NCI-H446 (cell line): ENCODE results near the gene PROM2.
"Not testable (repeated sequence)": the region's sequence is repeated elsewhere in the genome, so short reads cannot be mapped to it uniquely, and the experiment has no call there.

Experiments used
- DNase-seq, 2 experiments: peaks; one replicate each; lab custom pipeline; 2025; lab: John Stamatoyannopoulos, UW

The PROM2 gene, protein sequence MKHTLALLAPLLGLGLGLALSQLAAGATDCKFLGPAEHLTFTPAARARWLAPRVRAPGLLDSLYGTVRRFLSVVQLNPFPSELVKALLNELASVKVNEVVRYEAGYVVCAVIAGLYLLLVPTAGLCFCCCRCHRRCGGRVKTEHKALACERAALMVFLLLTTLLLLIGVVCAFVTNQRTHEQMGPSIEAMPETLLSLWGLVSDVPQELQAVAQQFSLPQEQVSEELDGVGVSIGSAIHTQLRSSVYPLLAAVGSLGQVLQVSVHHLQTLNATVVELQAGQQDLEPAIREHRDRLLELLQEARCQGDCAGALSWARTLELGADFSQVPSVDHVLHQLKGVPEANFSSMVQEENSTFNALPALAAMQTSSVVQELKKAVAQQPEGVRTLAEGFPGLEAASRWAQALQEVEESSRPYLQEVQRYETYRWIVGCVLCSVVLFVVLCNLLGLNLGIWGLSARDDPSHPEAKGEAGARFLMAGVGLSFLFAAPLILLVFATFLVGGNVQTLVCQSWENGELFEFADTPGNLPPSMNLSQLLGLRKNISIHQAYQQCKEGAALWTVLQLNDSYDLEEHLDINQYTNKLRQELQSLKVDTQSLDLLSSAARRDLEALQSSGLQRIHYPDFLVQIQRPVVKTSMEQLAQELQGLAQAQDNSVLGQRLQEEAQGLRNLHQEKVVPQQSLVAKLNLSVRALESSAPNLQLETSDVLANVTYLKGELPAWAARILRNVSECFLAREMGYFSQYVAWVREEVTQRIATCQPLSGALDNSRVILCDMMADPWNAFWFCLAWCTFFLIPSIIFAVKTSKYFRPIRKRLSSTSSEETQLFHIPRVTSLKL

DNA sequence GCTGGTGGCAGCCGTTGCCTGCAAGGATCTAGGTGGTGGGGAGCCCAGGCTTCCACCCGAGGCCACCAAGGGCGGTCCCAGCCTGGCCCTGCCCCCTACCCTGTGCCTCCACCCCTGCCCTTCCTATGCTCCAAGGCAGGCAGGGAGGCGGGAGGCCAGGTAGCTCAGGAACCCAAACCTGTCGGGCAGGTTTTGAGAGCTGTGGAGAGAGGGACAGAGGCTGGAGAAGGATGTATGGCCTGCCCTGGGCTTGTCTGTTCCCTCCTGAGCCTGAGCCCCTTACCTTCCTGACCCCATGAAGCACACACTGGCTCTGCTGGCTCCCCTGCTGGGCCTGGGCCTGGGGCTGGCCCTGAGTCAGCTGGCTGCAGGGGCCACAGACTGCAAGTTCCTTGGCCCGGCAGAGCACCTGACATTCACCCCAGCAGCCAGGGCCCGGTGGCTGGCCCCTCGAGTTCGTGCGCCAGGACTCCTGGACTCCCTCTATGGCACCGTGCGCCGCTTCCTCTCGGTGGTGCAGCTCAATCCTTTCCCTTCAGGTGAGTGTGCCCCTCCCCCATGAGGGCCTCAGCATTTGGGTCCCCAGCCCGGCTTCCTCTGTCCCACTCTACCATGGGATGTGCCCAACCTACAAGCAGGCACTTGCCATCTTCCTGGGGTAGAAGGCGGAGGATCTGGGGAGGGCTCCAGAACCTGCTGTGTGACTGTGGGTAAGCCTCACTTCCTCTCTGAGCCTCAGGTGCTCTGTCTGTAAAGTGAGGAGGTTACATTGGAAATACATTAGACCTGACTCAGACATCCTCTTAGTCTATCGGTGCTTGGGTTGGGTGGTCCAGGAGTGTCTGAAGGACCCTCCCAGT lies at the start of gene PROM2:
PROM2 (plus strand) TSS at position 159 of the 860 bp plus-strand sequence; CDS start at position 296, 137 bp downstream.
- DNase-seq, result no peak

DNA sequence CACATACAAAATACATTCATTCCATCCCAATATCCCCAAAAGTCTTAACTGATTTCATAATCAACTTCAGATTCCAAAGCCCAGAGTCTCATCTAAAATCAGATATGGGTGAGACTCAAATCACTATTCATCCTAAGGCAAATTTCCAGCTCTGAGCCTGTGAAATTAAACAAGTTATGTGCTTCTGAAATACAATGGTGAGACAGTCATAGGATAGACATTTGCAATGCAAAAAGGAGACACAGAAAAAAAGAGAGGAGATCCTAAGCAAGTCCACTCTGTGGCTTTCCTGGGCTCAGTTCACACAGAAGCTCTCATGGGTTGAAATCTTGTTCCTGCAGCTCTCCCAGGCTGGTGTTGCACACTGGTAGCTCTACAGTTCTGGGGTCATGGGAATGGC lies 48.6 kb upstream of the PROM2 start:
- DNase-seq, result no peak

DNA sequence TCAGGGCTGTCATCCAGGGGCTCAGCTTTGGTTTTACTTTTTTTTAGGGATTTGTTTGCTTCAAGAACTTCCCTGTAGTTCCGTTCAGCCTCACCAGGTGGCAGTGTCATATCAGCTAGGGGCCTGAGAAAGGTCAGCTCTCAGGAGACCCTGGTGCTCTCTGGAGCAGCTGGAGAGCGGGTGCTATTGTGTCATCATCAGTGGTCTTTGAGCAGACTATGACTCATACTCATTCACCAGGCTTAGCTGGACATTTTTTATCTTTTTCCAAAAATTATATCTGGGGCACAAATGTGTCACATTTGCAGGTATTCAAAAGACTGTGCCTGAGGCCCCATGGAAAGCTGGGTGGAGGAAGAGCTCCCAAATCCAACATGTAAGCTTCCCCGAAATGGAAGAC lies 42.5 kb upstream of the PROM2 start:
- peak in 1 of 2 experiments; percentile 15 for DNase-seq

DNA sequence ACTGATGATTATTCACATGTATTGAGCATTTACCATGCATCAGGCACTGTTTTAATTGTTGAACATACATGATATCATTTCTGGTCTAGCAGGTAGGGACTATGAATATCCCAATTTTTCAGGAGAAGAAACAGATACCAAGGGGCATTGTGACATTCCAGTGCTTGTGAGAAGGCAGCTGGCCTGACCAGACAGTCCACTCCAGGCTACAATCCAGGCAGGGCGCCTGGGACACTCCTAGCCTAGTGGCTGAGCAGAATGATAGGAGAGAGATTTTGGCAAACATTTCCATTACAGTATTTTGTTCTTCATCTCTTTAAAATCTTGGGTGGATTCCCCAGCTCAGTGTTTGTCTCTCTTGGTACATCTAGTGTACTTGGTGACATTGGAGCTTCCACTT lies 42.0 kb upstream of the PROM2 start:
- DNase-seq, result no peak

DNA sequence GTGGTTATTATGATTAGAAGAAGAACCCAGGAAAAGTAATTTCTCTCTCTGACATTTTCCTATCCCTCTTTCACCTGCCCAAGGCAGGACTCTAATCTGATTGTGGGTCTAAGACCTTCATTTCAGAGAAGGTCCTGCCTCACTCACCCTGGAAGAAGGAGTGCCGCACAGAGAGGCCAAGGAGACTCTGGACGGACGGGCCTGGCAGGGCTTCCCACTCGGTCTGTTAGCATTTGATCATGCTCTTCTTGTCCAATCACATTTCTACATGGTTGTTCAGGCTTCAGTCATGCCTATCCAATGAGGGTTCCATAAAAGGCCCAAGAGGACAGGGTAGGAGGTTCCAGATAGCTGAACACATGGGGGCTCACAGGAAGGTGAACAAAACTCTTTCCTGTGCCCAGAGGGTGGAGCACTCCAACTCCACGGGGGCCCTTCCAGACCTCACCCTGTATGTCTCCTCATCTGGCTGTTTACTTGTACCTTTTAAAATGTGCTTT lies 39.9 kb upstream of the PROM2 start:
- no peak for DNase-seq

DNA sequence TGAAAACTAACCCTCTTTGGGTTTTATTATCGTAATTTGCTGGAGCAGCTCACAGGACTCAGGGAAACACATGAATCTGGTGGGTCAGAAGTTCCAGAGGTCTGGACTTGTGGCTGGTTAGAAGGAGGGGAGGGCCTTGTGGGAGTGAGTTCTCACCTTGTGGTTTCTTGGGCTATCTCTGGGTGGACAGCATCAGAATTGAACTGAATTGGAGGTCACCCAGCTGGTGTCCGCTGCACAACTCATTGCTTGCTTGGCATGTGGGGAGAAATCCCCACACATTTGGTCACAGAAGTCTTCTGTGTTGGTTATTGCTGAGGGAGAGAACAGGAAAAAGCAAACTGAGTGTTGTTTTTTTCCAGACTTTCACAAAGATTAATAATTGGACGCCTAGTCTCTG lies 39.4 kb upstream of the PROM2 start:
- no peak for DNase-seq

DNA sequence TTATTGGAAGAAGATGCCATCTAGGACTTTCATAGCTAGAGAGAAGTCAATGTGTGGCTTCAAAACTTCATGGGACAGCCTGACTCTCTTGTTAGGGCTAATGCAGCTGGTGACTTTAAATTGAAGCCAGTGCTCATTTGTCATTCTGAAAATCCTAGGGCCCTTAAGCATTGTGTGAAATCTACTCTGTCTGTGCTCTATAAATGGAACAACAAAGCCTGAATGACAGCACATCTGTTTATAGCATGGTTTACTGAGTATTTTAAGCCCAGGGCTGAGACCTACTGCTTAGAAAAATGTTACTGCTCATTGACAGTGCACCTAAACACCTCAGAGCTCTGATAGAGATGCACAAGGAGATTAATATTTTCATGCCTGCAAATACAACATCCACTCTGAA lies 36.1 kb upstream of the PROM2 start:
- DNase-seq, result no peak

DNA sequence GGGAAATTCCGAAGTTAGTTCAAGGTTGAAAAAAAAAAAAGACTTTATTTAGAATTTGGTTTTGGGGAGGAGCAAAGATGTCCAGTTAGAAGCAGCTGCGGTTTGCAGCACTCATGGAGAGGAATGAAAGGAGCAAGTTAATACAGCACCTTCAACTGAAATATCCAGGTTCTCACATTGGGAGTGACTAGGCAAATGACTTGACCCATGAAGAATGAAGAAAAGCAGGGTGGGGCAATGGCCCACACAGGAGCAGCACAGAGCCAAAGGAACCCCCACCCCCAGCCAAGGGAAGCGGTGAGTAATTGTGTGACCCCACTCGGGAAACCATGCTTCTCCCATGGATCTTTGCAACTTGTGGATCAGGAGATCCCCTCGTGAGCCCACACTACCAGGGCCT lies 34.2 kb upstream of the PROM2 start:
- no peak for DNase-seq

DNA sequence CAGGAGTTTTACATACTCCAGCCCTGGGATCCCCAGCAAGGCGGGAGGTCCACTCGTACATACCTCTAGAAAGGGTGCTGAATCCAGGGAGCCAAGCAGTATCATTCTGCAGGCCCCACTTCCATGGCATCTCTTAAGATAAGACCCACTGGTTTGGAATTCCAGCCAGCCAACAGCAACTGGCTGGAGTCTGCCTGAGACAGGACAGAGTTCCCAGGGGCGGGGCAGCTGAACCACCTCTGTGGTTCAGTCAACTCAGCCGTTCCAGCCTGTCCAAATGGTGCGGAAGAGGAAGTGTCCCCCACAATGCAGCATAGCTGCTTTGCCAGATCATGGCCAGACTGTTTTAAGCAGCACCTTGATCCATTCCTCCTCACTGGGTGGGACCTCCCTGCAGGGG lies 33.7 kb upstream of the PROM2 start:
- DNase-seq, result no peak

DNA sequence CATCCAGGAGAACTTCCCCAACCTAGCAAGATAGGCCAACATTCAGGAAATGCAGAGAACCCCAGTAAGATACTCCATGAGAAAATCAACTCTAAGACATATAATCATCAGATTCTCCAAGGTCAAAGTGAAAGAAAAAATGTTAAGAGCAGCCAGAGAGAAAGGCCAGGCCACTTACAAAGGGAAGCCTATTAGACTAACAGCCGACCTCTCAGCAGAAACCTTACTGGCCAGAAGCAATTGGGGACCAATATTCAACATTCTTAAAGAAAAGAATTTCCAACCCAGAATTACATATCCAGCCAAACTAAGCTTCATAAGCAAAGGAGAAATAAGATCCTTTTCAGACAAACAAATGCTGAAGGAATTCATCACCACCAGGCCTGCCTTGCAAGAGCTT lies 32.2 kb upstream of the PROM2 start:
- not testable (repeated sequence) for DNase-seq

DNA sequence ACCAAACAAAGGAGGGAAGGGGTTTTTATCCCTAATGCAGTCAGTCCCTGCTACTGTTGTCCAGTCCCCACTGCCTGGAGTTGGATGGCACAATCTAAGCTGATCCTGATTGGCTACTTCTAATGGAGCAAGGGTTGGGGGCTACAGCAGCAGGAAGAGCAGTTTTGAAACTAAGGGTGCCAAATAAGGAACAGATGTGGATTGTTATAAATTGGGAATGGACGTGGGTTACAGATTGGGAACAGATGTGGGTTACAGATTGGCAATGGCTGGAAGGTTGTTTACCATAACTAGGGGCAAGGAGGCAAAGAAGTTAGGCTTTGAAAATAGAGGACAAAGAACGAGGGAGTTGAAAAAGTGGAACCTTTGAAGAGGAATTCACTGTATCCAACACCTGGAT lies 16.0 kb upstream of the PROM2 start:
- no peak for DNase-seq

DNA sequence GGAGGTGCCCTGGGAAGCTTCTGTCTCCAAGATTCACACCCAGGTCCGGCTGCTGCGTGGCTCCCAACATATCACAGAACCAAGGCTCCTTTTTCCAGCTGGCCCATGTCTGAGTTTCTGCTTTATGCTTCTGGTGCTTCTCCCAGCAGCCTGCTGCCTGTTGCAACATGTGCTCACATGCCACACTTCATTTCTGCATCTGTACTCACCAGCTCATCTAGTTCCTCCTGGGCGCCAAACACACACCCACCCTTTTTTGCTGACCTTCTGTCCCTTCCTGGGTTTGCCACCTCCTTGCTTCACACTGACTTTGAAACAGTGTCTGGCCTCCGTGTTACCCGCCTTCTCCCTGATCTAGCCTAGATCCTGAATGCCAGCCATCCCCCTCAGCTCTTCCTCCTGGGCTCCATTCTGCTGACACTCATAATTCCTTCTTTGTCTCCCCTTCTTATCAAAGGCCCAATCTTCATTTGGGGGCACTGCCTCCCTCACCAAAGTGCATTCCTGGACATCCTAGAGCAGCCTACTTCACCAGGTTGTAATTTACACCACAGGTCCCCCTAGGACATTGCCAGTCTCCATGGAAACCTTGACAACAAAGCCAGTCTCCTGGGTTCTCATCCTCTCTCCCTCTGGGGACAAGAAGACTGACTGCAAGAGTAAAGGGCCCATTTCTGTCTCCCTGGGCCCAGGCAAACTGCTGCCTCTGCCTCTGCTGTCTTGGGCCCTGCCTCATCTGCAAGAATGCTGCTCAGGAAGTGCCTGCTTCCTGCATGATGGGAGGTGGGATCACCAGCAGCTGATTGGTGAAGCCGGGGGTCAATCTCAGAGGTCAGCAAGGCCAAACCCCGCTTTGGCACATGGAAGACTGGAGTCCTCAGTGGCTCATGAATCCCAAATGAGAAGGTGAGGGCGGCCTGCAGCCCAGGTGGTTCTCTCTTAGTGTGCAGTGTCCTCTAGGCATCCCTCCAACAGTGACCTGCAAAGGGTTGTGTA lies 13.9 kb upstream of the PROM2 start:
- DNase-seq, result no peak

DNA sequence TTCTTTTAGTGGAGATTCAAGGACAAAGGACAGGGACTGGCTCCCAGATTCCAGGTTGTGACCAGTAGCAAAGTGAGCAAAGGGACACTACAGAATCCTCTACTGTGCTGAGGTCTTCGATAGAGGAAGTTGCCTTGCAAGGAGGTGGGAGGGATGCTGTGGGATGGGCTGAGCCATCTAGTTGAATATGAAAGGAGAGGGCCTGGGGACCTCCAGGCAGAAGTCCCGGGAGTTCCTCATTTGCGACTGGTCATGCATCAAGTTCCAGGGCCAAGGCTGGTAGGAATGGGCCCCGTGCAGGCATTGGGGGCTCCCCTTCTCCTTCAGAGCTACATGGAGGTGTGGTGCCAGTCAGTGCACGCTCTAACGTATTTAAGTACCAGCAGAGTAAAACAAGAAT lies 12.6 kb upstream of the PROM2 start:
- no peak for DNase-seq

DNA sequence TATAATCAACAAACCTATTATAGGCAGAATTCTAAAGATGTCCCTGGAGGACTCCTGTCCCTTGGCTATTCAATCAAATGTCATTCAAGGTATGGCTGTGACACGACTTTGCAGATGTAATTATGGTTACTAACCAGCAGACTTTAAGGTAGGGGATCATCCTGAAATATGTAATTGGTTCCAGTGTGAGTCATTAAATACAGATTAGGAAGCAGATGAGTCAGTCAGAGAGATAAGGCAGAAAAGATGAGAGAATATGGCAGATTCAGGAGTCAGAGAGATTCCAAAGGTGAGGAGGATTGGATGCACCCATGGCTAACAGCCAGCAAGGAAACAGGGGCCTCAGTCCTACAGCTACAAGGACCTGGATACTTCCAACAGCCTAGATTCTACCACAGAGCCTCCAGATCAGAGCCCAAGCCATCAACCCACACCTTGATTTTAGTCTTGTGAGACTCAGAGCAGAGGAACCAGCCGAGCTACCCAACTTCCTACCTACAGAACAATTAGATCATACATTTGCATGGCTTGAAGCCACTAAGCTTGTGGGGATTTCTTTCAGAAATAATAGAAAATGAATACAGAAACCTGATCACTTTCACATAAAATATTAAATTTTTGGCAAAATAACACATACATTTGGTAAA lies 11.2 kb upstream of the PROM2 start:
- DNase-seq, result no peak

DNA sequence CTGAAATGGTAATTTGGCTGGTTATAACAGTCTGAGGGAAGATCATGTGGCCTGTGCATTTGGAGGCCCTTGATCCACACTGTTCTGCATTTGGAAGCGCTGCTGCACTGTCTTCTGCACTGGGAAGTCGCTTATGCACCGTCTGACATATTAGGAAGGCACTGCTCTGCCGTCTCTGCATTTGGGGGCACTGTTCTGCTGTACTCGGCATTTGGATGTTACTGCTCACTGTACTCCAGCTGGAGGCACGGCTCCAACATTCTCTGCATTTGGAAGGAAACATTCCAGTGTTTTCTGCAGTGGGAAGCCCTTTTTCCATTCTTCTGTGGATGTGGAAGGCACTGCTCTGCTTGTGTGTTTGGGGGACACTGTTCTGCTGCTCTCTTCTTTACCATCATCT lies 9.6 kb upstream of the PROM2 start:
- DNase-seq, result no peak

DNA sequence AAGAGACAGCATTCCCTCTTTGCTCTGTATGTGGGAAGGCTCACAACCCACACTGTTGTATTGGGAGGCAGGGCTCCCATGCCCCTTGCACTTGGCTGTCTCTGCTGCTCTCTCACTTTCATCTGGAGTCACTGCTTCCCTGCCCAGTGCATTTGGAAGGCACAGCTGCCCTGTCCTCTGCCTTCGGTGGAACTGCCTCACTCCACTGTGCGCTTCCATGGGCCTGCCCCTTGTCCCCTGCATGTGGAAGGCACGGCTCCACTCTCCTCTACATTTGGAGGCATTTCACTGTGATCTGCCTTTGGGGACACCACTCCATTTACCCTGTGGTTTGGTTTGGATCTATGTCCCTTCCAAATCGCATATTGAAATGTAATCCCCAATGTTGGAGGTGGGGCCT lies 9.1 kb upstream of the PROM2 start:
- DNase-seq, result no peak

DNA sequence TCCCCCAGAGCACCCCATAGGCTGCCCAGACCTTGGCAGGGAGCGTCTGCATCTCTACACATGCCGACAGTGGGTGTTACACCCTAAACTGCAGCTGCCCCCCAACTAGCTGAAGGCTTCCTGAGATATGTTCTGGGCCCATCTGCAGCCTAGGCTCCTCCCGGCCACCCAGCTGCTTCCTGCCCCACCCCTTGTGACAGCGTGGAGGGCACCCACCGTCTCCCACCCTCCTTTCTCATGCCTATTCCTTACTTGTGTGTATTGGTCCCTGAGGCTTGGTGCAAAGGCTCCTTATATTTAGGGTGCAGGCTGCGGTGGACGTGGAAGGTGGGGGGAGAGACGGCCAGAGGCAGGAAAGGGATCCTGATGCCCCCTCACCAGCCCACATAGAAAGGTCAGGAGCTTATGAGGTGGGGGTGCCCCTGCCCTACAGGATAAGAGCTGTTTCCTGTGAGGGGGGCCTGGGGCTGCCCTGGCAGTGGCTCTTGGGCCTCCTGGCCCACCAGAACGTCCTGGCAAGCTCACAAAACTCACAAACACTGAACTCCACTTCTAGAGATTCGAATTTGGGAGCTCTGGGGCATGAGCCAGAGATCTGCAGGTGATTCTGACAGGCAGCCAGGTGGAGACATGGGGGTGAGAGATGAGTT lies 7.3 kb upstream of the PROM2 start:
- no peak for DNase-seq

DNA sequence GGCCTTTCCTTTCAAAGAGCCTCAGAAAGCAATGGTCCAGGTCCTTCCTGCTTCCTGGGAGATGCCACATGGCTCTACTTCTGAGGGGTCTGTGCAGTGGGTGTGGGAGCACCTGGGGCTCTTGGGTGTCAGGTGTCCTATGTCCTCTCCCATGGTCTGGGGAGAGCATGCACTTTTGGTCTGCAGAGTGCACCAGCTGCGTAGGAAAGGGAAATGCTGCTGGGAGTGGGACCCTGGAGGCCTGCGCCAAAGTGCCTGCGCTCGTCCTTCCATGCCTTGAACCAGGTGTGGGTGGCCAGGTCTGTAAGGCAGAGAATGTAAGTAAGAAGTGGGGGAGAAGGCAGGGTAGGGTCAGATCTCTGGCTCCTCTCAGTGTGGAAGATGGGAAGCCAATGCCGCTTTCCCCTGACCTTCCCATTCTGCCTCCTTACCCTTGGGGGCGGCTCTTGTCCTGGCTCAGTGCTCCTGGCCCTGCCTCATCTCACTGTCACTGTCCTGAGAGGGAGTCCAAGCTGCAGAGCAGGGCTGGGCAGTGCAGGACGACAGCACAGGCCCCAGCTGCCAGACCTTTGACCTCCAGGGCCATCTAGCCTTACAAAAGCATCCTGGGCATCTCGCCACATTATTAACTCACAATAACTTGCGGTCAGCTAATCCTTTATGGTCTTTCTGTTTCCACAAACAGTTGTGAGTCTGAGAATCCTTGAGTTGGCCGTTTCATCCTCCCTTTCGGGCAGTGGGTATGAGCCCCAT lies 6.6 kb upstream of the PROM2 start:
- DNase-seq, result no peak
